HUES64 (cell line): Measurements from ENCODE around the gene KIAA0825.

Experiments used
- H3K27ac ChIP-seq: 2 replicates; pipeline ENCODE4 v1.7.0; 2013; ENCODE audit warnings: low read depth, low read length, inconsistent platforms
- H3K27me3 ChIP-seq: 2 replicates; pipeline ENCODE4 v1.6.1; 2013; ENCODE audit warnings: mild to moderate bottlenecking, low read length; ENCODE audit not compliant: insufficient read depth
- H3K36me3 ChIP-seq: 2 replicates; pipeline ENCODE4 v1.6.1; 2013; ENCODE audit warnings: mild to moderate bottlenecking, low read length; ENCODE audit not compliant: insufficient read depth
- H3K4me1 ChIP-seq: 2 replicates; pipeline ENCODE4 v1.6.1; 2013; ENCODE audit warnings: mild to moderate bottlenecking, low read length, moderate library complexity; ENCODE audit not compliant: insufficient read depth
- H3K4me3 ChIP-seq: 2 replicates; pipeline ENCODE4 v1.5.1; 2013; ENCODE audit warnings: mild to moderate bottlenecking, low read length, moderate library complexity
- H3K9ac ChIP-seq: 2 replicates; pipeline ENCODE4 v1.6.1; 2013; ENCODE audit warnings: mild to moderate bottlenecking, low read depth, low read length
- H3K9me3 ChIP-seq: 2 replicates; pipeline ENCODE4 v1.6.1; 2013; ENCODE audit warnings: low read depth, low read length; ENCODE audit not compliant: insufficient read depth
- WGBS: fragments of 150-250, 120-280 bp; methylation state at CpG from one replicate; pipeline ENCODE4 v1.1.7; 2013; ENCODE audit warnings: missing lambda C conversion rate; 5-methylcytosine and 5-hydroxymethylcytosine counted together

KIAA0825 gene

GRCh38 chr5:94267350-94267899 is 351.0 kb downstream of the KIAA0825 start:
- H3K27me3 ChIP-seq: no peaks in the 10 kb centered on the region
- WGBS: 92% methylated on average over 2 of the region's 4 CpGs
- H3K4me3 ChIP-seq: no peak overlapping the region
- no peaks in the 10 kb centered on the region for H3K36me3 ChIP-seq
- no peaks in the 10 kb centered on the region for H3K9me3 ChIP-seq
- no peak overlapping the region for H3K27ac ChIP-seq
- no peak overlapping the region for H3K9ac ChIP-seq
- peaks cover 9% of the 10 kb centered on the region for H3K4me1 ChIP-seq

GRCh38 chr5:94266170-94266569 is 352.2 kb downstream of the KIAA0825 start:
- H3K27me3 ChIP-seq: no peaks in the 10 kb centered on the region
- H3K9ac ChIP-seq: no peak overlapping the region
- no peak overlapping the region for H3K4me3 ChIP-seq
- H3K36me3 ChIP-seq: no peaks in the 10 kb centered on the region
- no peaks in the 10 kb centered on the region for H3K9me3 ChIP-seq
- no peak overlapping the region for H3K27ac ChIP-seq
- peaks cover 9% of the 10 kb centered on the region for H3K4me1 ChIP-seq

- Histone ChIP-seq H3K27me3 (no peaks in the 10 kb centered on the region), H3K4me3 (no peak overlapping the region), H3K9ac (no peak overlapping the region), H3K36me3 (no peaks in the 10 kb centered on the region), H3K27ac (no peak overlapping the region), H3K9me3 (no peaks in the 10 kb centered on the region), H3K4me1 (peaks cover 9% of the 10 kb centered on the region)
- WGBS: 90% methylated on average over 1 of the region's 1 CpG
These were observed 355.3 kb downstream of the KIAA0825 start for GRCh38 chr5:94263068-94263467.

- Histone ChIP-seq H3K27ac (no peak overlapping the region), H3K9ac (no peak overlapping the region), H3K9me3 (no peaks in the 10 kb centered on the region), H3K4me1 (no peaks in the 10 kb centered on the region), H3K4me3 (no peak overlapping the region), H3K27me3 (no peaks in the 10 kb centered on the region), H3K36me3 (no peaks in the 10 kb centered on the region)
- 100% methylated on average over 1 of the region's 1 CpG for WGBS
These were observed 358.3 kb downstream of the KIAA0825 start for GRCh38 chr5:94260096-94260495.

- Histone ChIP-seq H3K9me3 (no peaks in the 10 kb centered on the region), H3K36me3 (no peaks in the 10 kb centered on the region), H3K27ac (no peak overlapping the region), H3K4me1 (peaks cover 24% of the 10 kb centered on the region), H3K4me3 (no peak overlapping the region), H3K27me3 (no peaks in the 10 kb centered on the region), H3K9ac (no peak overlapping the region)
- WGBS: 77% methylated on average over 3 of the region's 3 CpGs
These were observed 364.2 kb downstream of the KIAA0825 start for GRCh38 chr5:94254214-94254613.

GRCh38 chr5:94250985-94251384 is 367.4 kb downstream of the KIAA0825 start:
- no peak overlapping the region for H3K9ac ChIP-seq
- H3K27ac ChIP-seq: no peak overlapping the region
- WGBS: 89% methylated on average over 4 of the region's 5 CpGs
- no peaks in the 10 kb centered on the region for H3K9me3 ChIP-seq
- H3K27me3 ChIP-seq: no peaks in the 10 kb centered on the region
- H3K4me3 ChIP-seq: no peak overlapping the region
- 0 out of 2 replicates have a peak, but pooled peaks cover 3% of the 10 kb centered on the region for H3K36me3 ChIP-seq
- H3K4me1 ChIP-seq: peaks cover 36% of the 10 kb centered on the region

- no peak overlapping the region for H3K27ac ChIP-seq
- no peak overlapping the region for H3K4me3 ChIP-seq
- H3K36me3 ChIP-seq: peaks cover 8% of the 10 kb centered on the region; the same call in 1 of the 2 replicates
- H3K27me3 ChIP-seq: no peaks in the 10 kb centered on the region
- peaks cover 36% of the 10 kb centered on the region for H3K4me1 ChIP-seq
- no peaks in the 10 kb centered on the region for H3K9me3 ChIP-seq
- 58% methylated on average over 2 of the region's 2 CpGs for WGBS
- H3K9ac ChIP-seq: no peak overlapping the region
These were observed 369.0 kb downstream of the KIAA0825 start for GRCh38 chr5:94249430-94249829.

- no peak overlapping the region for H3K4me3 ChIP-seq
- H3K9ac ChIP-seq: no peak overlapping the region
- 90% methylated on average over 2 of the region's 2 CpGs for WGBS
- no peaks in the 10 kb centered on the region for H3K9me3 ChIP-seq
- no peak overlapping the region for H3K27ac ChIP-seq
- no peaks in the 10 kb centered on the region for H3K27me3 ChIP-seq
- H3K36me3 ChIP-seq: peaks cover 9% of the 10 kb centered on the region; the same call in 1 of the 2 replicates
- H3K4me1 ChIP-seq: peaks cover 36% of the 10 kb centered on the region
These were observed 370.1 kb downstream of the KIAA0825 start for GRCh38 chr5:94248175-94248875.

GRCh38 chr5:94245608-94246007 is 372.8 kb downstream of the KIAA0825 start:
- WGBS: 94% methylated on average over 4 of the region's 4 CpGs
- H3K36me3 ChIP-seq: peaks cover 9% of the 10 kb centered on the region; the same call in 1 of the 2 replicates
- H3K9ac ChIP-seq: no peak overlapping the region
- H3K27me3 ChIP-seq: no peaks in the 10 kb centered on the region
- no peaks in the 10 kb centered on the region for H3K9me3 ChIP-seq
- H3K4me3 ChIP-seq: no peak overlapping the region
- H3K4me1 ChIP-seq: peaks cover 44% of the 10 kb centered on the region
- no peak overlapping the region for H3K27ac ChIP-seq

GRCh38 chr5:94244921-94245320 is 373.5 kb downstream of the KIAA0825 start:
- no peaks in the 10 kb centered on the region for H3K27me3 ChIP-seq
- H3K4me1 ChIP-seq: peaks cover 38% of the 10 kb centered on the region
- no CpG with 5 or more reads among the region's 1 CpG for WGBS
- peaks cover 9% of the 10 kb centered on the region; the same call in 1 of the 2 replicates for H3K36me3 ChIP-seq
- H3K27ac ChIP-seq: no peak overlapping the region
- no peak overlapping the region for H3K9ac ChIP-seq
- no peak overlapping the region for H3K4me3 ChIP-seq
- no peaks in the 10 kb centered on the region for H3K9me3 ChIP-seq

- Histone ChIP-seq H3K4me1 (peaks cover 25% of the 10 kb centered on the region), H3K27me3 (no peaks in the 10 kb centered on the region), H3K27ac (no peak overlapping the region), H3K9me3 (no peaks in the 10 kb centered on the region), H3K9ac (no peak overlapping the region), H3K4me3 (no peak overlapping the region), H3K36me3 (peaks cover 9% of the 10 kb centered on the region; the same call in 1 of the 2 replicates)
- WGBS: 63% methylated on average over 3 of the region's 3 CpGs
These were observed 374.8 kb downstream of the KIAA0825 start for GRCh38 chr5:94243612-94244011.
